CD14-positive monocyte (primary cell): Measurements from ENCODE around the gene P2RX6. TPM values are rescaled to one million over a fixed set of nuclear protein-coding genes. Genes with fewer than 3 reads are reported as not detected.

Source experiments
- DNase-seq, 3 donors: peaks; one replicate each; pipeline ENCODE4 v3.0.0-alpha.2; 2011 to 2022
- H2AFZ ChIP-seq: 2 replicates; pipeline ENCODE4 v1.6.0; 2012; ENCODE audit warnings: mild to moderate bottlenecking, low read depth, low read length, inconsistent platforms; ENCODE audit not compliant: insufficient read depth, poor library complexity, severe bottlenecking
- H3K27ac ChIP-seq, 2 donors: 1 replicate in 1 of 2; 2 replicates in 1 of 2; pipeline ENCODE4 v1.5.1; 2012 to 2013; ENCODE audit warnings: low read length in 2 of 2, control low read depth in 1 of 2, inconsistent platforms in 1 of 2, low read depth in 1 of 2, mild to moderate bottlenecking in 1 of 2
- H3K27me3 ChIP-seq, 2 donors: one replicate each; pipeline versions ENCODE4 v1.6.0 to v1.6.1; 2011 to 2013; ENCODE audit warnings: low read length in 2 of 2; ENCODE audit not compliant: control insufficient read depth in 2 of 2, insufficient read depth in 2 of 2
- H3K36me3 ChIP-seq, 2 donors: replicated peaks in 1 of 2; 1 replicate in 1 of 2; 2 replicates in 1 of 2; pipeline versions ENCODE4 v1.5.1 to v1.6.1; 2012 to 2013; ENCODE audit warnings: low read length in 2 of 2, control low read depth in 1 of 2, inconsistent platforms in 1 of 2, mild to moderate bottlenecking in 1 of 2; ENCODE audit not compliant: insufficient read depth in 2 of 2, control insufficient read depth in 1 of 2
- H3K4me1 ChIP-seq, 2 donors: 1 replicate in 1 of 2; 2 replicates in 1 of 2; pipeline versions ENCODE4 v1.5.1 to v1.6.1; 2012 to 2013; ENCODE audit warnings: low read length in 2 of 2, control low read depth in 1 of 2, inconsistent platforms in 1 of 2, mild to moderate bottlenecking in 1 of 2, moderate library complexity in 1 of 2; ENCODE audit not compliant: insufficient read depth in 2 of 2, control insufficient read depth in 1 of 2
- H3K4me2 ChIP-seq: replicated peaks from 2 replicates; pipeline ENCODE3; 2012; ENCODE audit warnings: low read length, moderate library complexity, mild to moderate bottlenecking; ENCODE audit not compliant: poor library complexity, severe bottlenecking; ENCODE audit errors: extremely low read depth
- H3K4me3 ChIP-seq, 3 experiments: fragments of 200-600 bp in 1 of 3; sonication (generic) in 1 of 3; replicated peaks in 1 of 3; 1 replicate in 2 of 3; 2 replicates in 1 of 3; pipeline ENCODE4 v1.5.1; 2011 to 2013; ENCODE audit warnings: low read length in 3 of 3, mild to moderate bottlenecking in 3 of 3, control low read depth in 2 of 3, low read depth in 2 of 3, inconsistent platforms in 1 of 3, moderate library complexity in 1 of 3
- H3K79me2 ChIP-seq: 2 replicates; pipeline ENCODE4 v1.6.0; 2012; ENCODE audit warnings: mild to moderate bottlenecking, control low read depth, inconsistent platforms, low read length, moderate library complexity; ENCODE audit not compliant: insufficient read depth
- H3K9ac ChIP-seq: 2 replicates; pipeline ENCODE4 v1.6.0; 2017; ENCODE audit warnings: low read length, mild to moderate bottlenecking; ENCODE audit not compliant: insufficient read depth, poor library complexity, severe bottlenecking
- H3K9me3 ChIP-seq, 2 donors: replicated peaks in 1 of 2; 1 replicate in 1 of 2; 2 replicates in 1 of 2; pipeline versions ENCODE4 v1.5.1 to v1.6.1; 2012 to 2013; ENCODE audit warnings: low read length in 2 of 2, control low read depth in 1 of 2; ENCODE audit not compliant: control insufficient read depth in 1 of 2, insufficient read depth in 1 of 2
- H4K20me1 ChIP-seq: 2 replicates; pipeline ENCODE4 v1.6.0; 2012; ENCODE audit warnings: mild to moderate bottlenecking, low read length, control low read depth, moderate library complexity; ENCODE audit not compliant: insufficient read depth
- H3K27ac Mint-ChIP-seq, 7 donors: one replicate each; pipeline ENCODE4 v1.8.0; 2020; ENCODE audit warnings: mild to moderate bottlenecking in 7 of 7, mixed read lengths in 7 of 7, moderate library complexity in 6 of 7, inconsistent platforms in 2 of 7
- H3K27me3 Mint-ChIP-seq, 3 donors: one replicate each; pipeline ENCODE4 v1.8.0; 2021 to 2022; ENCODE audit warnings: low read depth in 3 of 3, mild to moderate bottlenecking in 3 of 3, mixed read lengths in 3 of 3, moderate library complexity in 3 of 3, inconsistent platforms in 1 of 3
- H3K36me3 Mint-ChIP-seq, 2 donors: one replicate each; pipeline ENCODE4 v1.8.0; 2020; ENCODE audit warnings: mixed read lengths in 2 of 2, inconsistent platforms in 1 of 2, mild to moderate bottlenecking in 1 of 2
- H3K4me1 Mint-ChIP-seq: one replicate; pipeline ENCODE4 v1.8.0; 2020; ENCODE audit warnings: mild to moderate bottlenecking, mixed read lengths
- H3K4me3 Mint-ChIP-seq, 2 donors: one replicate each; pipeline ENCODE4 v1.8.0; 2020; ENCODE audit warnings: mild to moderate bottlenecking in 2 of 2, mixed read lengths in 2 of 2, moderate library complexity in 1 of 2
- H3K9me3 Mint-ChIP-seq, 7 donors: one replicate each; pipeline ENCODE4 v1.8.0; 2020 to 2022; ENCODE audit warnings: mixed read lengths in 7 of 7, mild to moderate bottlenecking in 6 of 7, moderate library complexity in 6 of 7, inconsistent platforms in 2 of 7
- WGBS: methylation state at CpG from one replicate; pipeline ENCODE4 v1.1.5; 2013; ENCODE audit warnings: missing lambda C conversion rate; ENCODE audit not compliant: insufficient coverage; 5-methylcytosine and 5-hydroxymethylcytosine counted together
- intact Hi-C, 2 donors: fragments of 100-400 bp; cut with micrococcal nuclease; formaldehyde crosslinking; loops; one replicate each; pipeline versions ENCODE4 v1.15.0 to v1.15.1; 2023
- polyA plus RNA-seq, 3 donors: library from polyadenylated mRNA; depleted of rRNA in 1 of 3; unstranded in 2 of 3; stranded (reverse) in 1 of 3; fragments of 300-500 nt in 2 of 3; fragments of >200 nt in 1 of 3; fragmentation: Illumina TruSeq in 2 of 3; gene quantifications; 1 replicate in 2 of 3; 2 replicates in 1 of 3; pipeline ENCODE4 v1.2.3, GENCODE V29; 2012 to 2021
- TF ChIP-seq, protein P1 (sequence below): fragments of 200-600 bp; IDR thresholded peaks from one replicate; pipeline ENCODE4 v1.8.0; 2022; ENCODE audit warnings: antibody characterized with exemption, mild to moderate bottlenecking

Gene P2RX6
- polyA plus RNA-seq, 3 donors: not detected

DNA sequence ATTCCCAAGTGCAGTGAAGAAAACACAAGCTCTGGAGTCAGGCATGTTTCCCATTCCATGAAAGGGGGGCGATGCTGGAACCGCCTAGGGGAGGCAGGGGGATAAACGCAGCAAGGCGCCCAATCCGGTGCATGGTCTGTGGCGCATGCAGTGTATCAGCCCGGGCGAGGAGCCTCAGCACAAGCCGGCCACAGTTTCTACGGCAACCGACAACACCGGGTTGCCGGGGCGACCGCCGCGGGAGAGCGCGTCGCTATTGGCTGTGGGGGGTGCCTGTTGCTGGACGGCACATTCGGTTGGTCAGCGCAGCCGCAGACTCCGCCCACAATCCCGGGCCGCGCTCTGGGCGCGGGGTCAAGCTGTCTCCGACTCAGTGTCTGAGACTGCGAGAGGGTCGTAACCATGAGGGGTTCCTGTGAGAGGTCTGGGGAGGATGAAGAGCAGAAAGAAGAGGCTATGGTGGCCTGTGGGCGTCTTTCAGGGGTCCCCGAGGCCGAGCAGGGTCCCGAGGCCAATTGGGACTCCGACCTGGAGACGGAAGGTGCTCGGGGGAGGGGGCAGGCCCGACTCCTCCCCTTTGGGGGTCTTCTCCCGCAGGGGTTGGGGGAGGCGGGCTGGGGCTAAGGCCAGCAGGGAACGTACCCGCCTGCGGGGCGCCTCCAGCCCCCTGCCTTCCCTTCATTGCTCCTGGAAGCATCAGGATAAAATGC, 30.8 kb downstream of the P2RX6 start, which contains the start of gene LRRC74B:
Gene LRRC74B (plus strand): TSS at position 362 of the 710 bp plus-strand sequence. CDS start 41 bp downstream, at position 403.
- WGBS: 1% methylated on average over 40 of the region's 47 CpGs
- Histone ChIP-seq H3K9me3 (no peaks in the 10 kb centered on the region), H3K27ac (no peak within 1 kb of the TSS), H3K4me2 (peak within 1 kb of the TSS; percentile 64), H3K27me3 (peaks cover 0 to 5% of the 10 kb centered on the region in 2 donors), H3K4me3 (peak within 1 kb of the TSS in 2 of 3 experiments; percentile 13 to 68), H2AFZ (peak within 1 kb of the TSS; percentile 65), H3K36me3 (no peaks in the 10 kb centered on the region), H4K20me1 (no peaks in the 10 kb centered on the region), H3K9ac (peak within 1 kb of the TSS; percentile 38), H3K4me1 (peaks cover 14 to 21% of the 10 kb centered on the region in 2 donors), H3K79me2 (no peaks in the 10 kb centered on the region)
- Mint-ChIP-seq H3K27me3 (peaks cover 17 to 19% (median 17%) of the 10 kb centered on the region in 3 donors), H3K4me1 (peaks cover 24% of the 10 kb centered on the region), H3K36me3 (no peaks in the 10 kb centered on the region), H3K9me3 (peaks cover 0 to 3% (median 0%) of the 10 kb centered on the region in 7 donors), H3K27ac (peak within 1 kb of the TSS; percentile 32 to 94 (median 68)), H3K4me3 (peak within 1 kb of the TSS; percentile 70 to 97)
- TF ChIP-seq, protein P1, sequence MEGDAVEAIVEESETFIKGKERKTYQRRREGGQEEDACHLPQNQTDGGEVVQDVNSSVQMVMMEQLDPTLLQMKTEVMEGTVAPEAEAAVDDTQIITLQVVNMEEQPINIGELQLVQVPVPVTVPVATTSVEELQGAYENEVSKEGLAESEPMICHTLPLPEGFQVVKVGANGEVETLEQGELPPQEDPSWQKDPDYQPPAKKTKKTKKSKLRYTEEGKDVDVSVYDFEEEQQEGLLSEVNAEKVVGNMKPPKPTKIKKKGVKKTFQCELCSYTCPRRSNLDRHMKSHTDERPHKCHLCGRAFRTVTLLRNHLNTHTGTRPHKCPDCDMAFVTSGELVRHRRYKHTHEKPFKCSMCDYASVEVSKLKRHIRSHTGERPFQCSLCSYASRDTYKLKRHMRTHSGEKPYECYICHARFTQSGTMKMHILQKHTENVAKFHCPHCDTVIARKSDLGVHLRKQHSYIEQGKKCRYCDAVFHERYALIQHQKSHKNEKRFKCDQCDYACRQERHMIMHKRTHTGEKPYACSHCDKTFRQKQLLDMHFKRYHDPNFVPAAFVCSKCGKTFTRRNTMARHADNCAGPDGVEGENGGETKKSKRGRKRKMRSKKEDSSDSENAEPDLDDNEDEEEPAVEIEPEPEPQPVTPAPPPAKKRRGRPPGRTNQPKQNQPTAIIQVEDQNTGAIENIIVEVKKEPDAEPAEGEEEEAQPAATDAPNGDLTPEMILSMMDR: no peak
- DNase-seq: peak; percentile 79 to 86 (median 79)
- intact Hi-C loops: loop anchor here in 1 of 2 donors (10.0 kb wide), 1 partner anchor 61 kb away; the partner anchor contains the start of gene LZTR1

DNA sequence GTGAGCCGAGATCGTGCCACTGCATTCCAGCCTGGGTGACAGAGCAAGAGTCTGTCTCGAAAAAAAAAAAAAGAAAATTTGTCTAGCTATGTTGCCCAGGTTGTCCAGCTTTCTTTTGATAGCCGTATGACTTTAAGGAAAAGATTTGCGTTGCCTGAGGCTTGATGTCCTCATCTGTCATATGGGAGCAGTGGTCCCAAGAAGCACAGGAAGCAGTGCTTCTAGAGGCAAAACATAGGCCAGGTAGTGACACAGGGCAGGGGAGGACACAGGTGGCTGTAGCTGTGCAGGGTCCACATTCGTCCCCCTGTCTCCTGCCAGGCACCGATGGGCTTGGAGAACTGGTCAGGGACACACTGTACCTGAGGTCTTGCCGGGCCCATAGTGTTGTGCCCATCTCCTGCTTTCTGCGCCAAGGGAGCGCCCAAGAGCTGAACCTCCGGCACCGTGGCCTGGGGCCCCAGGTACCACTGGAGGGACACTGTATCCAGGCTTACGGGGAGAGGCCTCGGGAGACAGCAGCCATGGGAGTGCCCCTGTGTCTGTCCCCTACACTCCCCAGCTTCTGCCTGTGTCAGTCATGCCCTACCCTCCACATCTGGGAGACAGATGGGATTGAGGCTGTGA, 32.2 kb downstream of the P2RX6 start:
- Histone ChIP-seq H3K27me3 (peaks cover 0 to 5% of the 10 kb centered on the region in 2 donors), H3K4me3 (no peak overlapping the region), H3K36me3 (no peaks in the 10 kb centered on the region), H3K9ac (no peak overlapping the region), H3K4me1 (peaks cover 14 to 21% of the 10 kb centered on the region in 2 donors), H3K79me2 (no peaks in the 10 kb centered on the region), H2AFZ (no peak overlapping the region), H3K4me2 (no peak overlapping the region), H3K9me3 (no peaks in the 10 kb centered on the region), H4K20me1 (no peaks in the 10 kb centered on the region), H3K27ac (no peak overlapping the region)
- DNase-seq: no peak
- Mint-ChIP-seq H3K36me3 (no peaks in the 10 kb centered on the region), H3K9me3 (peaks cover 0 to 3% (median 0%) of the 10 kb centered on the region in 7 donors), H3K4me1 (peaks cover 24% of the 10 kb centered on the region), H3K27ac (peak overlapping the region in 1 of 7 donors; percentile 23), H3K4me3 (no peak overlapping the region), H3K27me3 (peaks cover 17 to 21% (median 17%) of the 10 kb centered on the region in 3 donors)
- intact Hi-C loops: loop anchor here in 1 of 2 donors (10.0 kb wide), 1 partner anchor 62 kb away; the partner anchor contains the start of gene LZTR1
- WGBS: 95% methylated on average over 12 of the region's 14 CpGs
- TF ChIP-seq, protein P1: no peak
